Kidney tubule cell (primary cell): Measurements from ENCODE around the gene INPP5D.
A peak's percentile ranks its signal among the peaks of the same experiment; 100 is the strongest.
"Not testable (repeated sequence)": the region's sequence is repeated elsewhere in the genome, so short reads cannot be mapped to it uniquely, and the experiment has no call there.

Experiments
- DNase-seq: peaks from one replicate; pipeline ENCODE4 v3.0.0-alpha.2; 2018; ENCODE audit warnings: low spot score

The INPP5D gene

GRCh38 chr2:233092432-233093165 lies 32.5 kb downstream of the INPP5D start:
- DNase-seq: no peak

GRCh38 chr2:233093166-233093448 lies 33.0 kb downstream of the INPP5D start:
- DNase-seq: no peak

DNA sequence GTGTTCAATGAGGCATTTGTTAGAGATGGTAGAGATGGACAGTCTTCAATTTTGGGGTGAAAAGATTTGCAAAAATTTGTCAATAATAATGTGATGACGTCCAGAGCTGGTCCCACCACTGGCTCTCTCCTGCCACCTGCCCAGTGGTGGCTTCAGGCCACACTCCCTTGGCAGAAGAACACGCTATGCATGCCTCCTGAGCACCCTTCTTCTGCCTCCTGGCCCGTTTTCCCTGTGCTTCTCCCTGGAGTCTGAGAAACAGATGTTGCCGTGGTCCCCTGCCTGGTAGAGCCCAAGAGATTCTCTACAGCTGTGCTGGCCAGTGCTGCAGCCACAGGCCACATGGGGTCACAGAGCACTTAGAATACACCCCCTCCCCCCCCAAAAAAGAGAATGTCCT lies 33.6 kb downstream of the INPP5D start:
- DNase-seq: no peak

- DNase-seq: no peak
Observed at GRCh38 chr2:233094614-233095013, 34.5 kb downstream of the INPP5D start.

DNA sequence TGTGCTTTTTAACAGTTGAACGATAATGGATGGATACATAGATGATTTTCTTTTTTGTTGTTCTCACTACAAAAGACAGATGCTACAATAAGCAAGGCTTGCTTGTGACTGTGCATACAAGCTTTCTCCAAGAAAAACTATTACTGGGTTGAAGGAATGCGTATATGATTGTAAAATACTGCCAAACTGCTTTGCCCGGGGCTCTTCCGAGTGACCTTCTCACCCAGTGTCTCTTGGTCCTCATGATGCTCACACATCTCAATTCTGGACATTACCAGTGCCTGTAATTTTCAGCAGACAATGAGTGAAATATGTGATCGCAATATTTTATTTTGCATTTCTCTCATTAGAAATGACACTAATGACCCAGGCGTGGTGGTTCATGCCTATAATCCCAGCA lies 35.9 kb downstream of the INPP5D start:
- no peak for DNase-seq

DNA sequence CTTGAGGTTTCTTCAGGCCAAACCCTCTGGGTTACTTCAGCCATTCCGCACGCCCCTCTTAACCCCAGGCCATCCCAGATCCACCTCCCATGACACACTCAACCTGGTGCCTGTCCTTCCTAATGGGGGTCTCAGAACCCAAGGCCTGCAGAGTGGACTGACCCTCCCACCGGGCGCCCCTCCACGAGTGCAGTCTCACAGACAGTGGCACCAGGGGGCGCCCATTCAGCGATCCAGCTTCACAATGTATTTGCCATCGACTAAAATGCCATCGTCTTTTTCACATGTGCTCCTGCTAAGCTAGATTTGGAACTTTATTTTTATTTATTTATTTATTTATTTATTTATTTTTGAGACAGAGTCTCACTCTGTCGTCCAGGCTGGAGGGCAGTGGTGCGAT lies 38.5 kb downstream of the INPP5D start:
- no peak for DNase-seq

GRCh38 chr2:233099820-233100191 lies 39.7 kb downstream of the INPP5D start:
- DNase-seq: not testable (repeated sequence)

- DNase-seq: peak; percentile 46
Observed at GRCh38 chr2:233100192-233100998, 40.3 kb downstream of the INPP5D start.

- no peak for DNase-seq
Observed at GRCh38 chr2:233101141-233101540, 41.0 kb downstream of the INPP5D start.

- no peak for DNase-seq
Observed at GRCh38 chr2:233101816-233102215, 41.7 kb downstream of the INPP5D start.

DNA sequence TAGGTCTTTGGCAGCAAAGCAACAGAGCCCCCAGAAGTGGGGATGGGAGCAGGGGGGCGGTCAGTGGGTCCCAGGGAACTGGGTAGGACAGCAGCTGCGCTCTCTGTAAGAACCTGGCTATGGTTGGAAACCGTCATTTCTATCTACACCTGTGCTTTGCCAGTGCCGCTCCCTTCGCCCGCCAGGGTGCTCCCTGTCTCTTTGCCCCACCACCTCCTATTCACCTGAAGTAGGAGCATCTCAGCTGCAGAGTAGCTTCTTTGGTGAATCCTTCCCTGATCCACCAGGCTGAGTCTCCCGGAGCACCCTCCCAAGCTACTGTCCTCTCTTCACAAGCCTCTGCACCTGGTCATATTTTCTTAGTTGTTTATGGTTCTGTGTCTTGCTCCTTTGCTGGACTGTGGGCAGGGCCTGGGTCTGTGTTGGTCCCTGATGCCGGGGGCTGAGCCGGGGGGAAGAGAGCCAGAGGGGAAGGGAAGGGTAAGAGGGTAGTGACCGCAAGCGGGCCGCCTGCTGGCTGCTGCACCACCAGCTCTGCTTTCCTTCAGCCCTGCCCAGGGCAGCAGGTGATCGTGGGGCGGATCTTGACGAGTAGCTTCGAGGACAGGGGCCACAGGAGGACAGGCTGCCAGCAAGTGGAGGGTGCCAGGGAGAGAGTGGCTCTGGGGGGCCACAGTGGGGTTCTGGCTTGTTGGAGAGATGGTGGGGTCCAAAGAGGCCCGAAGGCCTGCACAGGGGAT lies 45.2 kb downstream of the INPP5D start:
- no peak for DNase-seq

DNA sequence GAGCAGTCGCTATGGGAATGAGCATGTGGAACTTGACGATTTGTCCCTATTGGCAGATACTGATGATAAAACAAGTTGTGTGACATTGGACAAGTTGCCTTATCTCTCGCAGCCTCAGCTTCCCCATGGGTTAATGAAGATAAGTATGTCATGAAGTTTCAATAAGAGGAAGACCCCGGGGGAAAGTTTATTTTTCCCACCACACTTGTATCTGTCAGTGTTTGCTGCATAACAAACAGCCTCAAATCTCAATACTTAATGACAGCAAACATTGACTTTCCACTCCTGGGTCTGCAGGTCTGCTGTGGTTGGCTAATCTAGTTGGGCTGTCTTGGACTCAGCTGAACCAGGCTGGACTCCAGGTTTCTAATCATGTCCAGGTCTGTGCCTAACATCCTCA lies 45.8 kb downstream of the INPP5D start:
- no peak for DNase-seq

- DNase-seq: no peak
Observed at GRCh38 chr2:233107011-233107410, 46.9 kb downstream of the INPP5D start.

- DNase-seq: no peak
Observed at GRCh38 chr2:233107831-233108300, 47.7 kb downstream of the INPP5D start.

DNA sequence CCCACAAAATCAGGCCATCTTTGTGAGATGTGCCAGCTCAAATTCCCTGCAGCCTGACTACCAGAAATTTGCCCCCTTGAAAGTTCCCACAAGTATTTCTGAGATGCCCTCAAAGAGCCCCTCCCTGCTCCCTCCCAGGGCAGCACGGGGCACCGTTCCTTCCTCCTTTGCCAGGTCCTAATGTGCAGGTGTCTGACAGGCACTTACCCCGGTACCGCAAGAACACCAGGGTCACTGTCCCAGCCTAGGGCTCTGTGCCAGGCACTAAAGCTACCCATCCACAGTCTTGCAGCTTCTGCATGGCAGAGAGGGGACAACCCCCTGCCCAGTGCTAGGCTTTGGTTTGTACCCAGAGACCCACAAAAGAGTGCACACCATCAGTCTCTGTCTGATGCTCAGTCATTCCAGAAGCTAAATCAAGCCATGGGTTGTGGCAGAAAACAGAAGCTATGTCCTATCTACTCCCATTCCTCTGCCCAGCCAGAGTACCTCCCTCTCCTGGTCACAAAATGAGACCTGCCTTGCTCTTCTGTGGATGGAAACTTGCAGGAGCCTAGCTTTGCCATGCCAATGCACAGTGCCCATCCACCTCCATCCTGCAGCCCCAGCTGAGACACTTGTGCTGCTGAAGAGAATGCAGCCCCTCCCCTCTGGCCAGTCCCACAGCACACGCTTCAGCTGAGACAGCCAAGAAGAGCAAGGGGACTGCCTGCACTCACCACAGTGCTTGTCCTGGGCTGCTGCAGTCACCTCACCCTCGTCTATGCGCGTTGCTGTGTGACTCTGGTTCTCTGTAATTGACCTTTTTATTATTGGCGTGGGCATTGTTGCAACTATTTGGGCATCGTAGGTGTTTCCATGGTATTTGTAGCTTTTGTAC lies 48.7 kb downstream of the INPP5D start:
- DNase-seq: no peak

DNA sequence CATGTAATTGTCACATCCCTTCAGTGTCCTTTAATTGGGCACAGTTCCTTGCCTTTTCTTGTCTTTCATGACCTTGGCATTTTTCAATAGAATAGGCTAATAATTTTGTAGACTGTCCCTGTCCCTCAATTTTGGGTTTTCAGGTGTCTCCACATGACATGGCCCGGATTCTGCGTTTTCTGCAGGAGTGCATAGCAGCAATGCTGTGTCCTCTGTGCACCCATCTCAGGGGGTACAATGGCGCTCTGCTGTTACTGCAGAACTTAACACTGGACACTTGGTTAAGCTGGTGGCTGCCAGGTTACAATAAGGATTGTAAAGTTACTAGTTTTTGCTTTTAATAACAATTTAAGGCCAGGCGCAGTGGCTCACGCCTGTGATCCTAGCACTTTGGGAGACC lies 51.3 kb downstream of the INPP5D start:
- DNase-seq: no peak

- DNase-seq: no peak
Observed at GRCh38 chr2:233112329-233112728, 52.2 kb downstream of the INPP5D start.

DNA sequence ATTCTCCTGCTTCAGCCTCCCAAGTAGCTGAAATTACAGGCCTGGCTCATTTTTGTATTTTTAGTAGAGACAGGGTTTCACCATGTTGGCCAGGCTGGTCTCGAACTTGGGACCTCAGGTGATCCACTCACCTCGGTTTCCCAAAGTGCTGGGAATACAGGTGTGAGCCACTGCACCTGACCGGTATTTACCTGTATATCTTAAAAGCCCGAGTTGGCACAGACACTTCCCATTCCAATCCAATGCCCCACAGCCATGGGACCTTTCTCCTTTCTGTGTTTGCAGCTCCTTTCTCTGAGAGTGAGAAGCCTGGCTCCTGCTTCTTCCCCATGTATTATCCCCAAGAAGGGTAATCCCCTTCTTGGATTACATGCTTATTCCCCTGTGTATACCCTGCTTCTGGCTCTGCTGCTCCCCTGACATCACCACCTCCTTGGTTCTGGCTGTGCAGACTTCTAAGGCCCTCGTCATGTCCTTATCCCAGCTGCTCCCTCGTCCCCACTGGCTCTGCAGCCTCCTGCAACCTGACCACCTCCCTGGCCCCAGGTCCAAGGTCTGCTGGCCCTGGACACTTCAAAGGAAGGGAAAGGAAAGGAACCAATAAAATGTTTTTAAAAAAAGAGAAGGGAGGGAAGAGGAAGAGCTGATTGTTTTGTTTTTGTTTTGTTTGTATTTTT lies 52.8 kb downstream of the INPP5D start:
- no peak for DNase-seq

- DNase-seq: no peak
Observed at GRCh38 chr2:233114421-233114861, 54.3 kb downstream of the INPP5D start.

DNA sequence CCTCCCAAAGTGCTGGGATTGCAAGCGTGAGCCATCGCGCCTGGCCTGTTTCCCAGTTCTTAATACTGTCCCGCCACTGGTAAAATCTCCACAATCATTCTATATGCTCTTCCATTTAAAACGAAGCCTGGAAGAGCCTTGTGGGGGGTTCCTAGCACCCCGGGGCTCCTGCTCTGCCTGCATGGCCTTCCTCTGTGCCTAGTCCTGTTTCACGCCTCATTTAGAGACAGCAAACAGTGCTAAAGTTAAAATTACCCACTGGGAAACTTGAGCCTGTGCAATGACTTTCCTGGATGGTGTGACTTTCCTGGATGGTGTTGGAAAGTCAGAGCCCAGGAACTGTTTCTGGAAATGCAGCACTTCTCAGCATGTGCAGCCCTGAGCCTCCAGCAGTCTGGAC lies 55.0 kb downstream of the INPP5D start:
- no peak for DNase-seq

DNA sequence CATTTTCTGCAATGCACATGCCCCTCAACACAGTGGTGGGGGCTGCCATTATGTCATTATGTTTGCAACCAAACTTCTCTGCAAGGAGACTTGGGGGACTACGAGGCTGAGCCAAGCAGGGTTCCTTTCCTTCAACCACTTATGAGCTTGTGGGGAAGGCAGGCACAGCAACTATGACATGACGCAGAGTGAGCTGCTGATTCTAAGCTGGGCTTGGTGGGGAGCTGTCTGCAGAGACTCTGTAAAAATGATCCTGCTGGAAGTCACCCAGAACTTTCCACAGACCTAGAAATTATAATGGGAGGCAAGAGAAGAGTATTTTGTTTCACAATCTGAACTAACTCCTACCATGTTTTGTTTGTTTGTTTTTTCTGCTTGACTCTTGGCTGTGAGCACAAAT lies 55.6 kb downstream of the INPP5D start:
- no peak for DNase-seq
